22Rv1 (cell line): ENCODE measurements around the gene RIN2.

ENCODE experiments used
- H3K27ac ChIP-seq: fragments of 450-650 bp; 2 replicates; pipeline ENCODE4 v1.5.1; 2017
- ZFX ChIP-seq: fragments of 450-650 bp; IDR thresholded peaks from 2 replicates; pipeline ENCODE4 v1.6.1; 2017; ENCODE audit warnings: antibody characterized with exemption, borderline replicate concordance
- TF ChIP-seq, protein P1 (sequence below): fragments of 450-650 bp; IDR thresholded peaks from 2 replicates; pipeline ENCODE4 v1.5.1; 2017; ENCODE audit warnings: mild to moderate bottlenecking

Gene RIN2

DNA sequence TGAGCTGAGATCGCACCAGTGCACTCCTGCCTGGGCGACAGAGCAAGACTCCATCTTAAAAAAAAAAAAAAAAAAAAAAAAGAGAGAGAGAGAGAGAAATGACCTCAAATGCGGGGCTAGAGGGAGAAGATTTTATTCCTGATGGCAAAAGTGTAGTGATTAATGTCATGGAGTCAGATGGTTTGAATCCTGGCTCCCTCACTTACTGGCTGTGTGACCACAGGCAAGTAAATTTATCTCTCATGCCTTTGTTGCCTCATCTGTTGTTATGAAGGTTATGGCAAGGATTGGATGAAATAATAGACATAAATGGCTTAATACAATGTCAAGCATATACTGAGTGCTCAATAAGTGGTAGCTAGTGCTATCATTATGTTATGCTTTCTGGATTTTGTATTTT is 29.3 kb downstream of the RIN2 start:
- no peak overlapping the region for H3K27ac ChIP-seq
- TF ChIP-seq, protein P1, sequence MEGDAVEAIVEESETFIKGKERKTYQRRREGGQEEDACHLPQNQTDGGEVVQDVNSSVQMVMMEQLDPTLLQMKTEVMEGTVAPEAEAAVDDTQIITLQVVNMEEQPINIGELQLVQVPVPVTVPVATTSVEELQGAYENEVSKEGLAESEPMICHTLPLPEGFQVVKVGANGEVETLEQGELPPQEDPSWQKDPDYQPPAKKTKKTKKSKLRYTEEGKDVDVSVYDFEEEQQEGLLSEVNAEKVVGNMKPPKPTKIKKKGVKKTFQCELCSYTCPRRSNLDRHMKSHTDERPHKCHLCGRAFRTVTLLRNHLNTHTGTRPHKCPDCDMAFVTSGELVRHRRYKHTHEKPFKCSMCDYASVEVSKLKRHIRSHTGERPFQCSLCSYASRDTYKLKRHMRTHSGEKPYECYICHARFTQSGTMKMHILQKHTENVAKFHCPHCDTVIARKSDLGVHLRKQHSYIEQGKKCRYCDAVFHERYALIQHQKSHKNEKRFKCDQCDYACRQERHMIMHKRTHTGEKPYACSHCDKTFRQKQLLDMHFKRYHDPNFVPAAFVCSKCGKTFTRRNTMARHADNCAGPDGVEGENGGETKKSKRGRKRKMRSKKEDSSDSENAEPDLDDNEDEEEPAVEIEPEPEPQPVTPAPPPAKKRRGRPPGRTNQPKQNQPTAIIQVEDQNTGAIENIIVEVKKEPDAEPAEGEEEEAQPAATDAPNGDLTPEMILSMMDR: no peak
- TF ChIP-seq ZFX: no peak

DNA sequence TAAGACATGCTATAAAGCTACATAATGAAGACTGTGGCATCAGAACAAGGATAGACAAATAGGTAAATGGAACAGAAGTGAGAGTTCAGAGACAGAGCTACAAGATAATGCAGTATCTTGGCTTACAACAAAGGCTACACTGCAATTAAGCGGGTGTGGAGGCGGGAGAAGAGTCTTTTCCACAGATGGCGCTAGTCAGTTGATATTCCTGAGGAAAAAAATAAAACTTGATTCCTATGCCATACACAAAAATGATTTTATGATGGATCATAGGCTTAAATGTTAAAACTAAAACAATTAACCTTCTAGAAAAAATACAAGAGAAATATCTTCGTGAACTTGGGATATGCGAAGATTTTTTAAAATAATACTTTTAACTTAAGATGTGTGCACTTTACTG is 31.0 kb downstream of the RIN2 start:
- H3K27ac ChIP-seq: no peak overlapping the region
- TF ChIP-seq ZFX: no peak
- TF ChIP-seq, protein P1: no peak

DNA sequence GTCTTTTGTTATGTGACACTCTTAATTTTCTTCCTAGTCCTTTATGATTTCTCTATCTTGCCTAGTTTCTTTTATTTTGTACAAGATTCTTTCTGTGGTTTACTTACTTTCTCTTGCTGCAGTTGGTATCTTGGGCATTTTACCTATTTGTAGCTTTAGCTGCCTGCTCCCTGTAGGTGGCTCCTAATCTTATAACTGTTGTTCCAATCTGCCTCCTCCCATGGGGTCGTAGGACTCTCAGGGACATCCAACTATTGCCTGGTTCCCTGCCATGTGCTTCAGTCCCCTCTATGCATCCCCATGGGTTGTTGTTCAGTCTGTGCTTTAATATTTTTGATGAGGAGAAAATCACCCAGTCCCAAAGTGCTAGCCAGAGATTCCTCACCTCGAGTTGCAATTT is 31.4 kb downstream of the RIN2 start:
- no peak overlapping the region for H3K27ac ChIP-seq
- TF ChIP-seq, protein P1: no peak
- no peak for TF ChIP-seq ZFX

DNA sequence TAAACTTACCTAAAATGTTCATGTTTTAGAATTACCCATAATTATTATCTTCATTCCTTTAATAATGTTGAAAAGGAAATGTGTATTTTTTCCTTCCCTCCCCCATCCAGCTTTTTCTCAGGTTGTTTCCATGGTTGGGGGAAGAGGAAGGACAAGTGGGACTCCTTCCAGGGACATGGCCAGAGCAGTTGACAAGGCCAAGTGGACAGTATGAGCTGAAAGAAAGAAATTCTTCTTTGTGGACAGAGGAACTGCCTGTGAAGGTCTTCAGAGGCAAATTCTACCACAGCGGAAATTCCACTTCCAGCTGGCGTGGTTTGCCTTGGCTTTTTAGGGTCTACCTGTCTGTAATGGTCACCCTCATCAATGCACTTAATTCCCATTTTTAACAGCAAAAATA is 33.8 kb downstream of the RIN2 start:
- no peak for TF ChIP-seq ZFX
- TF ChIP-seq, protein P1: no peak
- H3K27ac ChIP-seq: no peak overlapping the region

DNA sequence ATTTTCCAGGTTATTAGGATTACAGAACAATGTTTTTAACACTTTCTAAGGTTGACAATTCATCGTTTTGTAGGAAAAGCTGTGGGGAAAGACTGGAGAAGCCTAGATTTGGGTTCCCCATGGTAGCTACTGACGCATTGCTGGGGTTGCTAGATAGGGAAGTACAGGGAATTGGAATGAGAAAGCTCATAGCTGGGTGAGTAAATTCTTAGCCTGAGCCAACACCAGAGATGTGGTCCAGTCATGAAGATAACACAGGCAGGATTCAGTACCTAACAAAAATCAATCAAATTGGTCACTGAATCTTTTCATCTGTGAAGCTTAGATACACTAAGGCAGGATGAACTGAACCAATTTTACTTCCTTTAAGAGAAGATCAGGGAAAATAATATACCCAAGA is 35.7 kb downstream of the RIN2 start:
- H3K27ac ChIP-seq: no peak overlapping the region
- TF ChIP-seq, protein P1: no peak
- no peak for TF ChIP-seq ZFX

DNA sequence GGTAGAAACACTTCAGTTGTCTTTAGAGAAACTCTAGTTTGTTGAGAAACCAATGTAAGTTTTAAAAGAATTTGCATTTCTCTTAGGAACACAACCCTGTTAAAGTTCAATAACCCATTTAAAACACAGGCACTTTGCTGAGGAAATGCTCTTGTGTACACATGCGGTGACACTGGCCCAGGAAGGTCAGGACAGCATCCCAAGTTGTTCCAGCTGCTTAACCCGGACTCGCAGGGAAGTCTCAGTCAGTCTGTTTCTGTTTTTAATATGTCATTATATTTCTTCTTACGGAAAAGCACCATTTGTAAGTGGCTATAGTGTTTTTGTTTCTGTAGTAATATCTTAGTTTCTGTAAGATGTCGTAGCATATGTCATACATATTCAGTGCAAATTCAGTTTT is 36.9 kb downstream of the RIN2 start:
- H3K27ac ChIP-seq: no peak overlapping the region

DNA sequence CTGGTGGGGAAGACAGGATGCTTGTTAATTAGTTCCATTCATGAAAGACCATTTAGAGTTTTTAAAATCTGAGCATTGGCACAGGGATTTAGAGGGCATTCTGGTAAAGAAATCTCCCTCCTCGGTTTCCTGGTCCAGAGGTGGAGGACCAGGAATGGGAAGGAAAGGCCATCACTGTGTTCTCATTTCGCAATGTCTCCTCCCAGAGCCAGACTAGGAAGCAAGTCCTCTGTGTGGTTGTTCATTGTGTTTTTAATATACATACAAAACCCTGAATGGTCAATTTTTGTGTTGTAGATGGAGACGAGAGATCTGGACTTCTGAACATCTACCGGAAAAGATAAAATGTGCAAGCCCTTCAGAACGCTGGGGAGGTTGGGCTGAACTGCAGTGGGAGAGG is 41.3 kb downstream of the RIN2 start:
- no peak overlapping the region for H3K27ac ChIP-seq
- no peak for TF ChIP-seq ZFX
- TF ChIP-seq, protein P1: no peak

More for the DNA sequence above, 36.9 kb downstream of the RIN2 start:
- no peak for TF ChIP-seq ZFX
- TF ChIP-seq, protein P1: no peak
